ENCODE measurements around the gene UMODL1. TPM values are rescaled to one million over a fixed set of nuclear protein-coding genes. Genes with fewer than 3 reads are reported as not detected.

UMODL1 gene
- total and polyA plus RNA-seq, 8 donors, result 0.02 to 0.06 TPM; not detected in 6

GRCh38 chr21:42124826-42125570 is 53.9 kb downstream of the UMODL1 start:
- ATAC-seq, result no peak
- no peaks in the 10 kb centered on the region for H3K36me3 ChIP-seq
- WGBS, 2 donors, result 64 to 72% methylated on average over 19 of the region's 19 CpGs
- TF ChIP-seq CTCF (IDR thresholded peaks at IDR 0.05), result no peak
- peak in 1 of 6 donors; percentile 58 for DNase-seq
- no peak for FAIRE-seq
- H3K4me1 ChIP-seq, result peaks cover 0 to 2% (median 0%) of the 10 kb centered on the region in 3 donors
- H3K4me3 ChIP-seq, result no peak overlapping the region
- H3K27me3 ChIP-seq, result no peaks in the 10 kb centered on the region
- H3K27ac ChIP-seq, result no peak overlapping the region
- intact Hi-C loops (cut with DNase I), result loop anchor here in 1 of 3 donors (10.0 kb wide), 1 partner anchor 510 kb away; no protein-coding TSS in a partner anchor
- H3K9me3 ChIP-seq, result no peaks in the 10 kb centered on the region

- Histone ChIP-seq H3K4me3 (no peak overlapping the region), H3K27me3 (no peaks in the 10 kb centered on the region), H3K36me3 (no peaks in the 10 kb centered on the region), H3K4me1 (peaks cover 0 to 2% (median 0%) of the 10 kb centered on the region in 3 donors), H3K9me3 (no peaks in the 10 kb centered on the region), H3K27ac (no peak overlapping the region)
- WGBS, 2 donors, result 59 to 65% methylated on average over 28 to 29 of the region's 29 CpGs
- FAIRE-seq (no peak), DNase-seq (peak in 4 of 6 donors; percentile 17 to 65 (median 34)), ATAC-seq (peak in 3 of 4 donors; percentile 55 to 71 (median 67))
- peak in 1 of 4 donors; percentile 10 for TF ChIP-seq CTCF (IDR thresholded peaks at IDR 0.05)
- intact Hi-C loops (cut with DNase I), result loop anchor here in 1 of 3 donors (10.0 kb wide), 1 partner anchor 511 kb away; no protein-coding TSS in a partner anchor
These were observed 54.7 kb downstream of the UMODL1 start for GRCh38 chr21:42125571-42126544.

GRCh38 chr21:42127164-42128150 is 56.3 kb downstream of the UMODL1 start:
- H3K4me3 ChIP-seq, result no peak overlapping the region
- no peak overlapping the region for H3K27ac ChIP-seq
- ATAC-seq, result no peak
- no peak for FAIRE-seq
- H3K27me3 ChIP-seq, result no peaks in the 10 kb centered on the region
- DNase-seq, result peak in 1 of 6 donors; percentile 24
- no peaks in the 10 kb centered on the region for H3K9me3 ChIP-seq
- no peak for TF ChIP-seq CTCF (IDR thresholded peaks at IDR 0.05)
- intact Hi-C loops (cut with DNase I), result loop anchor here in 1 of 3 donors (10.0 kb wide), 1 partner anchor 513 kb away; no protein-coding TSS in a partner anchor
- H3K4me1 ChIP-seq, result peaks cover 0 to 2% (median 0%) of the 10 kb centered on the region in 3 donors
- no peaks in the 10 kb centered on the region for H3K36me3 ChIP-seq
- 72 to 81% methylated on average over 36 of the region's 36 CpGs for WGBS, 2 donors

All from pancreas (tissue), 10 donors.